K562 (cell line): ENCODE results near the gene EPB41L3. TPM values are rescaled to one million over a fixed set of nuclear protein-coding genes. Genes with fewer than 3 reads are reported as not detected.
"Not testable (repeated sequence)": the region's sequence is repeated elsewhere in the genome, so short reads cannot be mapped to it uniquely, and the experiment has no call there.

Source experiments
- ATAC-seq: fragments of 200-7000 bp; cut with Tn5 transposase; 3 replicates; pipeline ENCODE4 v1.9.1; 2020; ENCODE audit warnings: moderate library complexity
- BruUV-seq: library from RNA; stranded (reverse); fragments of 400-500 nt; replicated peaks from 2 replicates; lab custom pipeline; 2021; lab: Mats Ljungman, UMichigan
- CTCF ChIA-PET: fragments of 300-600 bp; formaldehyde crosslinking; extraction: SDS; loops from one replicate; lab custom pipeline; 2021; ENCODE audit warnings: low intra/inter-chr PET ratio; lab: Yijun Ruan, JAX
- POLR2A ChIA-PET: fragments of 300-600, 350-650 bp; sonication (Branson Sonifier 250); formaldehyde crosslinking; extraction: SDS; loops from one replicate; lab custom pipeline; 2021; ENCODE audit warnings: antibody characterized with exemption, inconsistent platforms; lab: Yijun Ruan, JAX
- DNase-seq, 4 experiments: peaks; one replicate each; pipeline versions ENCODE4 v3.0.0 to v3.0.0-alpha.2; 2011 to 2018; ENCODE audit warnings: low spot score in 3 of 4, mixed read lengths in 3 of 4; ENCODE audit errors: extremely low read depth in 1 of 4
- FAIRE-seq: peaks from 2 replicates; lab custom pipeline; 2011; peaks lifted over from hg19 to GRCh38; lab: Jason Lieb, UNC
- H2AFZ ChIP-seq: 2 replicates; pipeline ENCODE4 v1.6.0; 2011; ENCODE audit warnings: low read depth, low read length, control low read depth, inconsistent platforms
- H3K27ac ChIP-seq: fragments of 200-600 bp; 3 replicates; pipeline ENCODE4 v1.8.0; 2011; ENCODE audit warnings: low read depth, mild to moderate bottlenecking, control low read depth, inconsistent platforms, low read length, moderate library complexity, mixed read lengths; ENCODE audit errors: extremely low read depth
- H3K27me3 ChIP-seq, 2 experiments: fragments of 300-600 bp in 1 of 2; 2 replicates in 1 of 2; 3 replicates in 1 of 2; pipeline versions ENCODE4 v1.6.0 to v1.8.0; 2011; ENCODE audit warnings: inconsistent platforms in 2 of 2, low read length in 2 of 2, mild to moderate bottlenecking in 1 of 2, mixed read lengths in 1 of 2, moderate library complexity in 1 of 2; ENCODE audit not compliant: control insufficient read depth in 2 of 2, insufficient read depth in 2 of 2
- H3K36me3 ChIP-seq: fragments of 300-600 bp; 3 replicates; pipeline ENCODE4 v1.8.0; 2011; ENCODE audit warnings: mild to moderate bottlenecking, low read length, inconsistent platforms; ENCODE audit not compliant: control insufficient read depth, insufficient read depth
- H3K4me1 ChIP-seq, 2 experiments: fragments of 200-600 bp in 1 of 2; replicated peaks in 1 of 2; 2 replicates in 1 of 2; 3 replicates in 1 of 2; pipeline versions ENCODE4 v1.5.1 to v1.8.0; 2011; ENCODE audit warnings: inconsistent platforms in 2 of 2, low read length in 2 of 2, mild to moderate bottlenecking in 1 of 2, mixed read lengths in 1 of 2, moderate library complexity in 1 of 2; ENCODE audit not compliant: control insufficient read depth in 2 of 2, insufficient read depth in 2 of 2
- H3K4me2 ChIP-seq: 2 replicates; pipeline ENCODE4 v1.6.1; 2011; ENCODE audit warnings: low read length, control low read depth, inconsistent platforms, mixed read lengths; ENCODE audit not compliant: insufficient read depth
- H3K4me3 ChIP-seq: fragments of 200-600 bp; sonication (generic), shearing (Covaris generic); 2 replicates; pipeline ENCODE4 v1.5.1; 2016; ENCODE audit warnings: control low read depth, inconsistent platforms
- H3K79me2 ChIP-seq: fragments of 200-600 bp; 3 replicates; pipeline ENCODE4 v1.8.0; 2011; ENCODE audit warnings: low read length, inconsistent platforms; ENCODE audit not compliant: control insufficient read depth, insufficient read depth
- H3K9ac ChIP-seq, 2 experiments: 2 replicates each; pipeline versions ENCODE4 v1.6.0 to v1.6.1; 2011; ENCODE audit warnings: low read depth in 2 of 2, low read length in 2 of 2, control low read depth in 1 of 2, inconsistent platforms in 1 of 2, mild to moderate bottlenecking in 1 of 2, mixed read lengths in 1 of 2; ENCODE audit not compliant: insufficient read depth in 1 of 2
- H3K9me1 ChIP-seq: one replicate; pipeline ENCODE4 v1.6.0; 2011; ENCODE audit warnings: inconsistent platforms, mild to moderate bottlenecking, low read length, moderate library complexity; ENCODE audit not compliant: control insufficient read depth, insufficient read depth
- H3K9me3 ChIP-seq: replicated peaks from 2 replicates; pipeline ENCODE4 v1.5.1; 2011; ENCODE audit warnings: low read depth, low read length, inconsistent platforms; ENCODE audit not compliant: control insufficient read depth, insufficient read depth
- H4K20me1 ChIP-seq: replicated peaks from 2 replicates; pipeline ENCODE4 v1.6.1; 2011; ENCODE audit warnings: low read length, inconsistent platforms, mixed read lengths; ENCODE audit not compliant: control insufficient read depth, insufficient read depth
- CREM ChIP-seq: IDR thresholded peaks from 2 replicates; pipeline ENCODE4 v1.6.1; 2014; ENCODE audit warnings: antibody characterized with exemption, low read depth
- HDGF ChIP-seq: fragments of 450-650 bp; IDR thresholded peaks from 2 replicates; pipeline ENCODE4 v1.6.1; 2016
- HMG20A ChIP-seq: fragments of 450-650 bp; formaldehyde crosslinking; conservative IDR thresholded peaks from 2 replicates; pipeline ENCODE4 v1.4.0; 2020; ENCODE audit warnings: mild to moderate bottlenecking, mixed read lengths
- ILF3 ChIP-seq: fragments of 450-650 bp; IDR thresholded peaks from 2 replicates; pipeline ENCODE4 v1.6.1; 2018; ENCODE audit warnings: antibody characterized with exemption, mild to moderate bottlenecking, moderate library complexity, borderline replicate concordance
- NR2C1 ChIP-seq, 2 experiments: fragments of 450-650 bp; IDR thresholded peaks; 2 replicates each; pipeline ENCODE4 v1.6.1; 2017; ENCODE audit warnings: mild to moderate bottlenecking in 2 of 2, antibody characterized with exemption in 1 of 2, inconsistent platforms in 1 of 2, missing compliant biosample characterization in 1 of 2, missing genetic modification characterization in 1 of 2
- RBM34 ChIP-seq: fragments of 200-400 bp; formaldehyde crosslinking; IDR thresholded peaks from 2 replicates; pipeline ENCODE4 v1.6.1; 2018; ENCODE audit warnings: low read length, borderline replicate concordance; ENCODE audit not compliant: insufficient read depth
- RFX1 ChIP-seq: fragments of 450-650 bp; IDR thresholded peaks from 2 replicates; pipeline ENCODE4 v1.6.1; 2016; ENCODE audit warnings: mild to moderate bottlenecking, moderate library complexity
- SMARCB1 ChIP-seq: IDR thresholded peaks from 2 replicates; pipeline ENCODE4 v1.6.1; 2011; ENCODE audit warnings: improper control_type of control experiment, low read depth; ENCODE audit not compliant: insufficient read length
- TCFL5 ChIP-seq: fragments of 250-450 bp; sonication (Bioruptor Pico); conservative IDR thresholded peaks from 2 replicates; pipeline ENCODE4 v1.6.1; 2021; ENCODE audit warnings: mild to moderate bottlenecking, moderate library complexity, matching md5 sums
- THAP7 ChIP-seq: fragments of 250-450 bp; sonication (Bioruptor Pico); IDR thresholded peaks from 2 replicates; pipeline ENCODE4 v1.5.0; 2021
- ZNF280A ChIP-seq: fragments of 450-650 bp; IDR thresholded peaks from 2 replicates; pipeline ENCODE4 v1.6.1; 2018; ENCODE audit warnings: mild to moderate bottlenecking, low read depth; ENCODE audit not compliant: partially characterized antibody
- WGBS: fragments of 100-300 bp; shearing (Covaris generic); methylation state at CpG from one replicate; pipeline ENCODE4 v1.1.6; 2016; ENCODE audit warnings: low coverage, mixed read lengths; ENCODE audit not compliant: insufficient coverage; ENCODE audit errors: missing lambda C conversion rate; 5-methylcytosine and 5-hydroxymethylcytosine counted together
- in situ Hi-C: fragments of 300-500 bp; cut with MboI; formaldehyde crosslinking; loops from 4 replicates; pipeline ENCODE4 v1.15.0; 2018; ENCODE audit warnings: inconsistent platforms, mixed read lengths
- intact Hi-C: fragments of 100-400 bp; cut with micrococcal nuclease; formaldehyde crosslinking; loops from 2 replicates; pipeline ENCODE4 v1.14.2; 2022
- polyA plus RNA-seq, 8 experiments: library from polyadenylated mRNA; depleted of rRNA in 4 of 8; stranded (reverse) in 5 of 8; unstranded in 3 of 8; fragments of >200 nt; fragmentation: Nextera tagmentation in 2 of 8; fragmentation: Illumina TruSeq in 1 of 8; extraction: Ambion mirVana in 2 of 8; extraction: Trizol in 1 of 8; gene quantifications; 2 replicates each; pipeline versions ENCODE4 v1.2.1 to v1.2.3, GENCODE V29; 2011 to 2014; ENCODE audit warnings: inconsistent platforms in 1 of 8, missing spikeins in 1 of 8
- total RNA-seq, 7 experiments: library from RNA; depleted of rRNA in 6 of 7; stranded (reverse); fragments of >200 nt in 6 of 7; fragmentation: Illumina TruSeq in 2 of 7; extraction: Trizol in 2 of 7; gene quantifications; 2 replicates each; pipeline versions ENCODE4 v1.2.1 to v1.2.3, GENCODE V29; 2011 to 2021; ENCODE audit warnings: low replicate concordance in 1 of 7

The EPB41L3 gene
- total and polyA plus RNA-seq, 9 of the 15 experiments (the other 6 are each of a cell fraction or from before 2014, with no cell fraction given): 0.44 to 0.49 TPM; not detected in 7

DNA sequence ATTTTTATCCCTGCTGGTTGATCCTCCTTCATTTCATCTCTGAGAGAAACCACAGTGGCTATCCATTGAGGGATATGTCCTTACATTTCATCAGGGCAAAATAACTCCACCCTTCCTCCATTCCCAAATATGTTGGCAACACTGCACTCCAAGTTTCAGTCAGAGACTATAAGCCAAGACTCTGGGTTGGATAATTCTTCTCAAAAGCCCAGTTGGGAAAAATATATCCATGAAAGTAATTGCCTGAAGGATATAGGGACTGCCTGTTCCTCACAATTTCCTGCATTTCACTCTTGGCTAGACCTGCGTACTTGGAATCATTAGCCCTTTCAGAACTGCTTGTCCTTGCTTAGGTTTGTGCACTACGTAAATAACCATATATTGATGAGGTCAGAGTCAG lies 27.9 kb upstream of the EPB41L3 start (continued):
- TF ChIP-seq HMG20A: no peak
- no peak for TF ChIP-seq TCFL5 (CRISPR knock-in tag)

- in situ Hi-C loops, intact Hi-C loops, FAIRE-seq, ATAC-seq, H4K20me1 ChIP-seq, H3K9me3 ChIP-seq, H3K27ac ChIP-seq, H2AFZ ChIP-seq, H3K4me1 ChIP-seq, H3K4me3 ChIP-seq, BruUV-seq, H3K27me3 ChIP-seq, H3K9ac ChIP-seq, H3K36me3 ChIP-seq, H3K79me2 ChIP-seq, H3K9me1 ChIP-seq, H3K4me2 ChIP-seq, DNase-seq, POLR2A ChIA-PET: not testable (repeated sequence)
- TF ChIP-seq RFX1: peak; percentile 46
- CTCF ChIA-PET: interaction anchor here (0.6 kb wide), 1 partner anchor 24 kb away, joined by 3 read pairs; no protein-coding TSS in a partner anchor
- WGBS: 4% methylated on average over 2 of the region's 2 CpGs
Observed at GRCh38 chr18:5570613-5571012, 26.8 kb upstream of the EPB41L3 start.

DNA sequence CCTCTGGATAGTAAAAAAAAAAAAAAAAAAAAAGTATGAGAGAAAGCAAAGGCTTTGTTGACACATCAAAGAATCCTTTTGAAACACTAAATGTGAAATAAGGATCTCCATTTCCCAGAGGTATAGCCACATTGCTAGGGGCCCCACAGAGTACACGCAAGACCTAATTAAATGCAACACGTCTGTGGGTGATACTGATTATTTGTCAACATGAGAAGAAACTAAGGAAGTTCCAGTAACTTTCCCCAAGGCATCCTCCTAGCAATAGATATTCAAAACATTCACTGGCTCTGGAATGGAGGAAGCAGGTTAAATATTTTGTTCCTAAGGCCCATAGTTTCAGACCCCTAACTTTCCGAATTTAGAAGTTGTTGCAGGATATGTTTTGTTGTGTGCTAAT lies 24.6 kb upstream of the EPB41L3 start:
- Histone ChIP-seq H3K4me3 (no peak overlapping the region), H3K9ac (no peak overlapping the region), H3K9me3 (no peaks in the 10 kb centered on the region), H3K9me1 (no peaks in the 10 kb centered on the region), H3K27me3 (no peaks in the 10 kb centered on the region), H3K4me2 (no peak overlapping the region), H4K20me1 (no peaks in the 10 kb centered on the region), H2AFZ (no peak overlapping the region), H3K4me1 (no peaks in the 10 kb centered on the region), H3K27ac (no peak overlapping the region), H3K79me2 (no peaks in the 10 kb centered on the region), H3K36me3 (no peaks in the 10 kb centered on the region)
- BruUV-seq: no TSS peak
- TF ChIP-seq SMARCB1 (no peak), HDGF (no peak), RBM34 (no peak), NR2C1 (IDR thresholded peaks at IDR 0.05) (no peak), NR2C1 (tag; IDR thresholded peaks at IDR 0.05) (no peak), ZNF280A (no peak), ILF3 (no peak), THAP7 (CRISPR knock-in tag) (no peak), CREM (no peak)
- intact Hi-C loops: no loop called here
- no peak for ATAC-seq
- WGBS: 0% methylated on average over 3 of the region's 3 CpGs
- no peak for DNase-seq
- ChIA-PET POLR2A (no interaction called here), CTCF (no interaction called here)
- no peak for FAIRE-seq
- in situ Hi-C loops: no loop called here
